Measurements from ENCODE around the gene KDM1A.
A peak's percentile ranks its signal among the peaks of the same experiment; 100 is the strongest.
"Not testable (repeated sequence)": the region's sequence is repeated elsewhere in the genome, so short reads cannot be mapped to it uniquely, and the experiment has no call there.

KDM1A gene

DNA sequence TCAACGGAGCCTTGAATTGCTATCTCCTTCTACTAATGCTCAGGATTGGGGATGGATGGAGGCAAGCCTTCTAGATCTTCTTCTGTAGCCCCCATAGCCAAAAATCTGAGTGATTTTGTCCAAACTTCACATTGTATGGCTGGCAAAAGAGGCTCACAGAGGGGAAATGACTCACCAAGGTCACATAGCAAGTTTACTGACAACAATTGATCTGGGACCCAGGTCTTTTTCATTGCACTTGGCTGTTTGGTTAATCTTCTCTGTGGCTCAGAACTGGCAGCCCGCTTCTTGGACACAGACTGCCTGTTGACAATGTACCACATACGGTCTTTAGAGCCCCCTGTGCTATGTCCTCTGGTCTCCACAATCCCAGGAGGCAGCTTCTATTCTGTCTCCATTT, 43.6 kb upstream of the KDM1A start:
- no peak for DNase-seq
- H3K27ac ChIP-seq: peak overlapping the region; percentile 8; the same call in 1 of the 2 replicates

DNA sequence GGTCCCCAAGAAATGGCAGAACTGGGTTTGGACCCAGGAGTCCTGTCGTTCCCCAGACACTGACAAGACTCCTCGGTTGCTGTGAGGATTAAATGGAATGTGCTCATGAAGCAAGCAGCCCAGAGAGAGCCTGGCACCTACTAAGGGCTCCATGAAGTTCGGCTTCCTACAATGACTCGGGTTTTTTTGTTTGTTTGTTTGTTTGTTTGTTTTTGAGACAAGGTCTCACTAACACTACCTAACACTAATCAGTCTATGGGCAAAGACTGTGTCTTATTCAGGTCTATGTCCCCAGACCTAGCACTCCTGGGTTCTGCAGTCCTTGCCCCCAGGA, 43.2 kb upstream of the KDM1A start:
- H3K4me3 ChIP-seq (ENCODE audit: low read depth, low read length): no peak overlapping the region
- no peaks in the 10 kb centered on the region for H3K36me3 ChIP-seq
- no peak for TF ChIP-seq CTCF (IDR thresholded peaks at IDR 0.05; ENCODE audit: low read depth, low read length)
- DNase-seq: no peak
- no peaks in the 10 kb centered on the region for H3K27me3 ChIP-seq (ENCODE audit: insufficient read depth, low read depth, severe bottlenecking)
- peak overlapping the region; percentile 8; the same call in 1 of the 2 replicates for H3K27ac ChIP-seq
- H3K9me3 ChIP-seq (ENCODE audit: severe bottlenecking): no peaks in the 10 kb centered on the region

More for the DNA sequence above, 43.6 kb upstream of the KDM1A start:
- no peaks in the 10 kb centered on the region for H3K27me3 ChIP-seq (ENCODE audit: insufficient read depth, low read depth, severe bottlenecking)
- H3K36me3 ChIP-seq: no peaks in the 10 kb centered on the region
- H3K9me3 ChIP-seq (ENCODE audit: severe bottlenecking): no peaks in the 10 kb centered on the region
- H3K4me3 ChIP-seq (ENCODE audit: low read depth, low read length): no peak overlapping the region
- TF ChIP-seq CTCF (IDR thresholded peaks at IDR 0.05; ENCODE audit: low read depth, low read length): no peak

DNA sequence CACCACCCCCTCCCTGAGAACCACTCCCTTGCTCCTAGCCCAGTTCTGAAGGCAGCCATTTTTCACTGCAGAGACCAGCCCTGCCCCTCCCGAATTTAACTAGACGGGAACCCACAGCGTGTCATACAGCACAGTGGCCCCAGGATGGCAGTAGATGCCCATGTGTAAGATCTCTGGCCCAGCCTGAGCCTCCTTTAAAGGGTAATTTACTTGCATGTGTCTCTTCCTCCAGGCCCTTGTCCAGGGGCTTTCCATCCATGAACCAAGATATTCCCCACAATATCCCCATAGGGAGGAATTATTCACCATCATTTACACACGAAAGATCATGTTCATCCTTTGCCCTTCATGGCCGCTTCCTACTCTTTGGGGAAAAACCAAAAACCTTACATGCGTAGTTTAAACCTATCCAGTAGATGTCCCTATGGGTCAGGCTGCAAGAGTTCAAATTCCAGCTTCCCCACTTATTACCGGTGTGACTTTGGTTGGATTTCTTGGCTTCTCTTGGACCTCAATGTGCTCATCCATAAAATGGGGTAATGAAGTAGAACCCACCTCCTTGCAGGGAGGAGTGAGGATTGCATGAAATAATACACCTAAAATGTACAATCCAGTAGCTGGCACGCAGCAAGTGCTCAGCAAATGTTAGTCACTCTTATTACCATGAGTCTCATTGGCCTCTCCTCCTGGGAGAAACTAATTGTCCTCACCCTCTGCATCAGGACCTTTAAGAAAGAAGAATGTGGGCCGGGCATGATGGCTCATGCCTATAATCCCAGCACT, 42.6 kb upstream of the KDM1A start:
- no peaks in the 10 kb centered on the region for H3K27me3 ChIP-seq (ENCODE audit: insufficient read depth, low read depth, severe bottlenecking)
- peak; percentile 85 for DNase-seq
- peak; percentile 86 for TF ChIP-seq CTCF (IDR thresholded peaks at IDR 0.05; ENCODE audit: low read depth, low read length)
- H3K27ac ChIP-seq: peak overlapping the region; percentile 8; the same call in 1 of the 2 replicates
- H3K9me3 ChIP-seq (ENCODE audit: severe bottlenecking): no peaks in the 10 kb centered on the region
- H3K36me3 ChIP-seq: no peaks in the 10 kb centered on the region
- no peak overlapping the region for H3K4me3 ChIP-seq (ENCODE audit: low read depth, low read length)

DNA sequence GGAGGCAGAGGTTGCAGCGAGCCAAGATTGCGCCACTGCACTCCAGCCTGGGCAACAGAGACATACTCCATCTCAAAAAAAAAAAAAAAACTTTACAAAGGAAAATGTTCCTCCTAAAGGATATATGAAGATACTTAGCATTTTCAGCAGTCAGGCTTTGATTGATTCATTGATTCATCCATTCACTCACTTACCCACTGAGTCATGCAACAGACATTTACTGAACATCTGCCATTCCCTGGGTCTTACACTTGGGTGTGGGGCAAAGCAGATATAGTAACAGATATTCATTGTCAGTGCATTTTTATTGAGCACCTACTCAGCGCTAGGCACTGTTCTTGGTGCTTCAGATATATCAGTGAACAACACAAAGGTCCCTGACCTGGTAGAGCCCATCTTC, 41.0 kb upstream of the KDM1A start:
- no peaks in the 10 kb centered on the region for H3K27me3 ChIP-seq (ENCODE audit: insufficient read depth, low read depth, severe bottlenecking)
- no peak overlapping the region for H3K4me3 ChIP-seq (ENCODE audit: low read depth, low read length)
- no peaks in the 10 kb centered on the region for H3K9me3 ChIP-seq (ENCODE audit: severe bottlenecking)
- TF ChIP-seq CTCF (IDR thresholded peaks at IDR 0.05; ENCODE audit: low read depth, low read length): no peak
- H3K36me3 ChIP-seq: no peaks in the 10 kb centered on the region
- no peak overlapping the region for H3K27ac ChIP-seq
- DNase-seq: no peak

- H3K27ac ChIP-seq; H3K9me3 ChIP-seq (ENCODE audit: severe bottlenecking); H3K36me3 ChIP-seq; H3K27me3 ChIP-seq (ENCODE audit: insufficient read depth, low read depth, severe bottlenecking); H3K4me3 ChIP-seq (ENCODE audit: low read depth, low read length): not testable (repeated sequence)
- peak; percentile 33 for DNase-seq
Observed at GRCh38 chr1:22980471-22980790, 38.8 kb upstream of the KDM1A start.

DNA sequence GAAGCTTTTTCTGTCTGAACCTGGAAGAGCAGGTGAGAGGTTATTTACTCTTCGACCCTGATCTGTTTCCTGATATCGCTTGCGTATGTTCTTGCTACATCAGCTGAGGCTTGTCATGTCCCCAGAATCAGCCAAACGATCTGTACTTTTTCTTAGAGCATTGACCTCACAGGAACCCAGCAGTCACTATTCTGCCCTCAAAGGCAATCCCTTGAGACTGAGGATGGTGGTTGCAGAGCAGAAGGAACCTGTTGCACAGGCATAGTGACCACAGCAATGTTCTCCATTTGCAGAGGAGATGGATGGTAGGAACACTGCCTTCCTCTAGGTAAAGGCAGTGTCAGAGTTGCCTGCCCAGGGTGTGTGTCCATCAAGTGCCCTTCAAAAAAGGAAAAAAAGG, 35.3 kb upstream of the KDM1A start:
- Histone ChIP-seq H3K27ac (no peak overlapping the region), H3K4me3 (ENCODE audit: low read depth, low read length) (no peak overlapping the region), H3K9me3 (ENCODE audit: severe bottlenecking) (no peaks in the 10 kb centered on the region), H3K27me3 (ENCODE audit: insufficient read depth, low read depth, severe bottlenecking) (no peaks in the 10 kb centered on the region), H3K36me3 (no peaks in the 10 kb centered on the region)
- DNase-seq: no peak
- no peak for TF ChIP-seq CTCF (IDR thresholded peaks at IDR 0.05; ENCODE audit: low read depth, low read length)

- not testable (repeated sequence) for H3K36me3 ChIP-seq; DNase-seq; H3K27me3 ChIP-seq (ENCODE audit: insufficient read depth, low read depth, severe bottlenecking); H3K27ac ChIP-seq; H3K4me3 ChIP-seq (ENCODE audit: low read depth, low read length)
- H3K9me3 ChIP-seq (ENCODE audit: severe bottlenecking): peaks cover 12% of the 10 kb centered on the region
Observed at GRCh38 chr1:22992384-22992783, 26.9 kb upstream of the KDM1A start.

DNA sequence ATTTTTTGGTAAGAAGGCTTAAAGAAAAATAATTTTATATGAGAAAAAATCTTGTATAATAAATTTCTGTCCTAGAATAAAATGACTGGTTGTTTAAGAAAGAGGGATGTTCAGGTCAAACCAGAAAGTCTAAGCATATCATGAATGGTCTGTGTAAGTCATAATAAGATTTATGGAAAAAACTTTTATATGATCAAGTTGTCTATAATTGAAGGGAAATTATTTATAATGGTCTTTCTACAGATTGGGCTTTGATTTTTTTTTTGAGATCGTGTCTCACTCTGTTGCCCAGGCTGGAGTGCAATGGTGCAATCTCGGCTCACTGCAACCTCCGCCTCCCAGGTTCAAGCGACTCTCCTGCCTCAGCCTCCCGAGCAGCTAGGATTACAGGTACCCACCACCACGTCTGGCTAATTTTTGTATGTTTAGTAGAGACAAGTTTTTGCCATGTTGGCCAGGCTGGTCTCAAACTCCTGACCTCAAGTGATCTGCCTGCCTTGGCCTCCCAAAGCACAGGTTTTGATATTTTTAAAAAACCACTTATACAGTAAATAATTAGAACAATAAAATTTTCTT, 26.0 kb upstream of the KDM1A start:
- not testable (repeated sequence) for H3K36me3 ChIP-seq; H3K27me3 ChIP-seq (ENCODE audit: insufficient read depth, low read depth, severe bottlenecking); H3K27ac ChIP-seq; H3K4me3 ChIP-seq (ENCODE audit: low read depth, low read length); DNase-seq
- H3K9me3 ChIP-seq (ENCODE audit: severe bottlenecking): peaks cover 12% of the 10 kb centered on the region

Measured in WERI-Rb-1 (cell line).